EL (cell line): ENCODE measurements around the gene MAEL.
"Not testable (repeated sequence)": the region's sequence is repeated elsewhere in the genome, so short reads cannot be mapped to it uniquely, and the experiment has no call there.

Experiments
- DNase-seq: peaks from one replicate; pipeline ENCODE4 v3.0.0-alpha.2; 2016

The MAEL gene

GRCh38 chr1:166978821-166979220 lies 10.3 kb upstream of the MAEL start:
- no peak for DNase-seq

GRCh38 chr1:166980383-166980782 lies 8.7 kb upstream of the MAEL start:
- DNase-seq: no peak

- DNase-seq: peak; percentile 5
Observed at GRCh38 chr1:166980818-166981217, 8.3 kb upstream of the MAEL start.

GRCh38 chr1:166981589-166981988 lies 7.5 kb upstream of the MAEL start:
- DNase-seq: no peak

- DNase-seq: no peak
Observed at GRCh38 chr1:166999075-166999474, 10.0 kb downstream of the MAEL start.

- DNase-seq: no peak
Observed at GRCh38 chr1:166999500-167000055, 10.5 kb downstream of the MAEL start.

GRCh38 chr1:167000546-167000945 lies 11.5 kb downstream of the MAEL start:
- DNase-seq: no peak

GRCh38 chr1:167002354-167002753 lies 13.3 kb downstream of the MAEL start:
- no peak for DNase-seq

- DNase-seq: no peak
Observed at GRCh38 chr1:167003711-167004110, 14.6 kb downstream of the MAEL start.

- no peak for DNase-seq
Observed at GRCh38 chr1:167011560-167012191, 22.6 kb downstream of the MAEL start.

- DNase-seq: no peak
Observed at GRCh38 chr1:167012570-167012969, 23.5 kb downstream of the MAEL start.

- DNase-seq: no peak
Observed at GRCh38 chr1:167013108-167013929, 24.2 kb downstream of the MAEL start.

- DNase-seq: no peak
Observed at GRCh38 chr1:167016100-167016750, 27.1 kb downstream of the MAEL start.

GRCh38 chr1:167022384-167022783 lies 33.3 kb downstream of the MAEL start:
- DNase-seq: no peak

- DNase-seq: not testable (repeated sequence)
Observed at GRCh38 chr1:167029553-167029952, 40.5 kb downstream of the MAEL start.

- DNase-seq: no peak
Observed at GRCh38 chr1:167033646-167034045, 44.6 kb downstream of the MAEL start.

GRCh38 chr1:167043752-167044488 lies 54.8 kb downstream of the MAEL start:
- peak; percentile 36 for DNase-seq

- DNase-seq: no peak
Observed at GRCh38 chr1:167051907-167052306, 62.8 kb downstream of the MAEL start.

GRCh38 chr1:167052389-167052788 lies 63.3 kb downstream of the MAEL start:
- no peak for DNase-seq

GRCh38 chr1:167054531-167054930 lies 65.5 kb downstream of the MAEL start:
- DNase-seq: no peak

GRCh38 chr1:167054946-167055630 lies 66.0 kb downstream of the MAEL start:
- no peak for DNase-seq

GRCh38 chr1:167056529-167057231 lies 67.6 kb downstream of the MAEL start:
- no peak for DNase-seq
